GM12864 (cell line): ENCODE measurements around the gene S100A8.

ENCODE experiments used
- DNase-seq: peaks from one replicate; pipeline ENCODE4 v3.0.0-alpha.2; 2011; ENCODE audit warnings: low read depth
- H3K4me3 ChIP-seq: 2 replicates; pipeline ENCODE4 v1.5.1; 2011; ENCODE audit warnings: mild to moderate bottlenecking, low read depth, low read length, control low read depth
- TF ChIP-seq, protein P1 (sequence below): IDR thresholded peaks from 2 replicates; pipeline ENCODE4 v1.5.1; 2011; ENCODE audit warnings: low read depth, mild to moderate bottlenecking, moderate library complexity, low read length, control low read depth, inconsistent platforms; ENCODE audit errors: missing control alignments

S100A8 gene

DNA sequence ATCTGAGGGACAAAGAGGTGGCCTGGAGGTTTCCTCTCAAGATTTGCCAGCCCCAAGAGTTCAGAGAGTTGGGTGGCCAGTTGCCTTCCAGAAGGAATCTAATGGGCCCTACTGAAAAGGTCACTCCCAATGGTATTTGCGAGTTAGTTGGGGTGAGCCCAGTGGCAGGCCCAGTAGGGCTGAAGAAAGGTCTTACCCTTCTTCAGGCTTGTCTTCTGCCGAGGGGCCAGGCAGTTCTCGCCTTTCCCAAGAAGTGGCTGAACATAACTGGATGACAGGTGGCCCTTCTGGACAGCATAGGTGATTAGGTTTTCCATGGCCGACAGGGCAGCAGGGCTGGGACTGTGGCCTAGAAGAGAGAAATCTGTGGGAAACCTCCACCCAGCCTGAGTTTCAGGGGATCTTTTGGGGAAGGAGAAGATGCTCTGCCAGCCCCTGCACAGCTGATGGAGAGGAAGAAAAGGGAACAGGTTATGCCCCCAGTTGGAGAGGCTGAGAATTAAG is 49.4 kb downstream of the S100A8 start:
- TF ChIP-seq, protein P1, sequence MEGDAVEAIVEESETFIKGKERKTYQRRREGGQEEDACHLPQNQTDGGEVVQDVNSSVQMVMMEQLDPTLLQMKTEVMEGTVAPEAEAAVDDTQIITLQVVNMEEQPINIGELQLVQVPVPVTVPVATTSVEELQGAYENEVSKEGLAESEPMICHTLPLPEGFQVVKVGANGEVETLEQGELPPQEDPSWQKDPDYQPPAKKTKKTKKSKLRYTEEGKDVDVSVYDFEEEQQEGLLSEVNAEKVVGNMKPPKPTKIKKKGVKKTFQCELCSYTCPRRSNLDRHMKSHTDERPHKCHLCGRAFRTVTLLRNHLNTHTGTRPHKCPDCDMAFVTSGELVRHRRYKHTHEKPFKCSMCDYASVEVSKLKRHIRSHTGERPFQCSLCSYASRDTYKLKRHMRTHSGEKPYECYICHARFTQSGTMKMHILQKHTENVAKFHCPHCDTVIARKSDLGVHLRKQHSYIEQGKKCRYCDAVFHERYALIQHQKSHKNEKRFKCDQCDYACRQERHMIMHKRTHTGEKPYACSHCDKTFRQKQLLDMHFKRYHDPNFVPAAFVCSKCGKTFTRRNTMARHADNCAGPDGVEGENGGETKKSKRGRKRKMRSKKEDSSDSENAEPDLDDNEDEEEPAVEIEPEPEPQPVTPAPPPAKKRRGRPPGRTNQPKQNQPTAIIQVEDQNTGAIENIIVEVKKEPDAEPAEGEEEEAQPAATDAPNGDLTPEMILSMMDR: no peak
- H3K4me3 ChIP-seq: no peak overlapping the region

DNA sequence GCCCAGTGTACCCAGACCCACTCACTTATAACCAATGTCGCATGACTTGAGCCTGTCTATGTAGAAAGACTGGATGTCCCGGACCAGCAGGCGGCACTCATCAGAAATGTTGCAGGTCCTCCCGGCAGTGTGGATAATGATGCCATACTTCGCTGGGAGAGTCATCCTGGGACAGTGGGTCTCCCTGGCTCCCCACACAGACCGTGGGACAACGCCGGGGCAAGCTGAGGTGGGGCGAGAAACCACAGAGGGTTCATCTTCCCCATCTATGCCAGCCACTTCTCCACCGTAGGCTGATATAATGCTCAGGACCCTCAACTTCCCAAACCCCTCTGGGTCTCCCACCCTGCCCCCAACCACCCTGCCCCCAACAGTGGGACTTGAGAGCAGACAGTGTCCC is 50.5 kb downstream of the S100A8 start:
- no peak for DNase-seq
- H3K4me3 ChIP-seq: no peak overlapping the region
- TF ChIP-seq, protein P1: no peak

More for the DNA sequence above, 49.4 kb downstream of the S100A8 start:
- no peak for DNase-seq
